SK-N-SH (cell line): ENCODE measurements around the gene FLT4. TPM values are rescaled to one million over a fixed set of nuclear protein-coding genes. Genes with fewer than 3 reads are reported as not detected.

ENCODE experiments used
- CTCF ChIA-PET: fragments of 300-600, 350-600 bp; formaldehyde crosslinking; extraction: SDS; loops from one replicate; lab custom pipeline; 2021; lab: Yijun Ruan, JAX
- POLR2A ChIA-PET: fragments of 350-600 bp; sonication (Branson Sonifier 250); formaldehyde crosslinking; extraction: SDS; loops from one replicate; lab custom pipeline; 2020; ENCODE audit warnings: antibody characterized with exemption, inconsistent platforms; lab: Yijun Ruan, JAX
- DNase-seq: peaks from one replicate; pipeline ENCODE4 v3.0.0; 2012
- H2AFZ ChIP-seq: fragments of 200-600 bp; sonication (generic); 2 replicates; pipeline ENCODE4 v1.8.1; 2016; ENCODE audit warnings: antibody characterized with exemption, mild to moderate bottlenecking, low read depth
- H3F3A ChIP-seq: fragments of 200-600 bp; sonication (generic); replicated peaks from 2 replicates; pipeline ENCODE3; 2016; ENCODE audit warnings: antibody characterized with exemption, mild to moderate bottlenecking; ENCODE audit not compliant: insufficient read depth
- H3K27ac ChIP-seq, 2 experiments: fragments of 200-500 bp in 1 of 2; fragments of 200-600 bp in 1 of 2; sonication (Bioruptor generic) in 1 of 2; sonication (generic), shearing (Covaris generic) in 1 of 2; 2 replicates each; pipeline versions ENCODE4 v1.5.1 to v1.6.1; 2014 to 2016; ENCODE audit warnings: low read depth in 2 of 2, inconsistent platforms in 1 of 2, low read length in 1 of 2, mild to moderate bottlenecking in 1 of 2, mixed read lengths in 1 of 2
- H3K27me3 ChIP-seq: fragments of 200-600 bp; sonication (generic), shearing (Covaris generic); 2 replicates; pipeline ENCODE4 v1.6.1; 2016; ENCODE audit warnings: mixed run types; ENCODE audit not compliant: insufficient read depth
- H3K36me3 ChIP-seq, 2 experiments: fragments of 200-500 bp in 1 of 2; fragments of 200-600 bp in 1 of 2; sonication (Bioruptor generic) in 1 of 2; sonication (generic) in 1 of 2; replicated peaks in 1 of 2; 2 replicates each; pipeline versions ENCODE3 to v1.5.1; 2014 to 2016; ENCODE audit warnings: low read length in 1 of 2, mild to moderate bottlenecking in 1 of 2; ENCODE audit not compliant: insufficient read depth in 2 of 2, control insufficient read depth in 1 of 2
- H3K4me1 ChIP-seq, 2 experiments: fragments of 200-500 bp in 1 of 2; fragments of 200-600 bp in 1 of 2; sonication (Bioruptor generic) in 1 of 2; sonication (generic), shearing (Covaris generic) in 1 of 2; 2 replicates each; pipeline versions ENCODE4 v1.5.1 to v1.6.1; 2014 to 2016; ENCODE audit warnings: low read depth in 1 of 2, low read length in 1 of 2, mixed run types in 1 of 2; ENCODE audit not compliant: insufficient read depth in 2 of 2, control insufficient read depth in 1 of 2
- H3K4me2 ChIP-seq: fragments of 200-600 bp; sonication (generic), shearing (Covaris generic); 2 replicates; pipeline ENCODE4 v1.6.1; 2017; ENCODE audit warnings: mixed run types
- H3K4me3 ChIP-seq, 2 experiments: fragments of 200-500 bp in 1 of 2; fragments of 200-600 bp in 1 of 2; sonication (Bioruptor generic) in 1 of 2; sonication (generic), shearing (Covaris generic) in 1 of 2; 2 replicates each; pipeline versions ENCODE4 v1.5.1 to v1.8.1; 2014 to 2016; ENCODE audit warnings: low read depth in 2 of 2, inconsistent platforms in 1 of 2, low read length in 1 of 2, mild to moderate bottlenecking in 1 of 2, mixed read lengths in 1 of 2, moderate library complexity in 1 of 2
- H3K79me2 ChIP-seq: fragments of 200-600 bp; sonication (generic); 2 replicates; pipeline ENCODE4 v1.8.1; 2017; ENCODE audit warnings: mild to moderate bottlenecking; ENCODE audit not compliant: insufficient read depth
- H3K9ac ChIP-seq: fragments of 200-600 bp; sonication (generic); 2 replicates; pipeline ENCODE4 v1.6.1; 2017; ENCODE audit warnings: mixed run types
- H3K9me2 ChIP-seq: fragments of 200-600 bp; sonication (generic); 2 replicates; pipeline ENCODE4 v1.6.1; 2017; ENCODE audit warnings: mixed run types
- H3K9me3 ChIP-seq: fragments of 200-600 bp; sonication (generic); 2 replicates; pipeline ENCODE4 v1.6.1; 2017; ENCODE audit warnings: mixed run types, mild to moderate bottlenecking, moderate library complexity
- H4K20me1 ChIP-seq: fragments of 200-600 bp; sonication (generic); 2 replicates; pipeline ENCODE4 v1.6.1; 2017; ENCODE audit warnings: mild to moderate bottlenecking, mixed run types; ENCODE audit not compliant: insufficient read depth
- FOSL2 ChIP-seq: IDR thresholded peaks from 2 replicates; pipeline ENCODE4 v1.4.0; 2012; ENCODE audit warnings: low read depth, mild to moderate bottlenecking, moderate library complexity, borderline replicate concordance
- FOXM1 ChIP-seq: IDR thresholded peaks from 2 replicates; pipeline ENCODE4 v1.4.0; 2012; ENCODE audit warnings: low read depth, mild to moderate bottlenecking
- GABPA ChIP-seq: IDR thresholded peaks from 2 replicates; pipeline ENCODE4 v1.4.0; 2012; ENCODE audit warnings: low read depth, mild to moderate bottlenecking
- MEF2A ChIP-seq: IDR thresholded peaks from 2 replicates; pipeline ENCODE4 v1.4.0; 2012; ENCODE audit warnings: low read depth, borderline replicate concordance
- MXI1 ChIP-seq: IDR thresholded peaks from 2 replicates; pipeline ENCODE4 v1.6.1; 2012; ENCODE audit warnings: mild to moderate bottlenecking, low read depth, low read length, improper control_type of control experiment
- RFX5 ChIP-seq: IDR thresholded peaks from 2 replicates; pipeline ENCODE4 v1.6.1; 2012; ENCODE audit warnings: mild to moderate bottlenecking, improper control_type of control experiment, low read length
- SIN3A ChIP-seq: IDR thresholded peaks from 2 replicates; pipeline ENCODE4 v1.6.1; 2012; ENCODE audit warnings: low read depth, mild to moderate bottlenecking, low read length, moderate library complexity, borderline replicate concordance
- SMC3 ChIP-seq: IDR thresholded peaks from 2 replicates; pipeline ENCODE4 v1.6.1; 2012; ENCODE audit warnings: low read depth, low read length, improper control_type of control experiment
- TAF1 ChIP-seq: IDR thresholded peaks from 2 replicates; pipeline ENCODE4 v1.6.1; 2012; ENCODE audit warnings: low read depth, mild to moderate bottlenecking, low read length, moderate library complexity, borderline replicate concordance
- WGBS: methylation state at CpG from one replicate; pipeline ENCODE4 v1.1.6; 2017; ENCODE audit warnings: low lambda C conversion rate; 5-methylcytosine and 5-hydroxymethylcytosine counted together
- polyA plus RNA-seq, 3 experiments: library from polyadenylated mRNA; depleted of rRNA; stranded (reverse); fragments of >200 nt; gene quantifications; 2 replicates each; pipeline ENCODE4 v1.2.3, GENCODE V29; 2012
- TF ChIP-seq, protein P1 (sequence below): IDR thresholded peaks from 2 replicates; pipeline ENCODE4 v1.4.0; 2012; ENCODE audit warnings: low read depth, borderline replicate concordance
- TF ChIP-seq, protein P2 (sequence below): IDR thresholded peaks from 2 replicates; pipeline ENCODE4 v1.4.0; 2012; ENCODE audit warnings: low read depth
- TF ChIP-seq, protein P3 (sequence below): IDR thresholded peaks from 2 replicates; pipeline ENCODE4; 2012
- TF ChIP-seq, protein P4 (sequence below): IDR thresholded peaks from 2 replicates; pipeline ENCODE4 v1.6.1; 2012; ENCODE audit warnings: mild to moderate bottlenecking, low read depth, low read length, moderate library complexity

Gene FLT4
- polyA plus RNA-seq, 1 of the 3 experiments (the other 2 are of a cell fraction), result 0.05 TPM

DNA sequence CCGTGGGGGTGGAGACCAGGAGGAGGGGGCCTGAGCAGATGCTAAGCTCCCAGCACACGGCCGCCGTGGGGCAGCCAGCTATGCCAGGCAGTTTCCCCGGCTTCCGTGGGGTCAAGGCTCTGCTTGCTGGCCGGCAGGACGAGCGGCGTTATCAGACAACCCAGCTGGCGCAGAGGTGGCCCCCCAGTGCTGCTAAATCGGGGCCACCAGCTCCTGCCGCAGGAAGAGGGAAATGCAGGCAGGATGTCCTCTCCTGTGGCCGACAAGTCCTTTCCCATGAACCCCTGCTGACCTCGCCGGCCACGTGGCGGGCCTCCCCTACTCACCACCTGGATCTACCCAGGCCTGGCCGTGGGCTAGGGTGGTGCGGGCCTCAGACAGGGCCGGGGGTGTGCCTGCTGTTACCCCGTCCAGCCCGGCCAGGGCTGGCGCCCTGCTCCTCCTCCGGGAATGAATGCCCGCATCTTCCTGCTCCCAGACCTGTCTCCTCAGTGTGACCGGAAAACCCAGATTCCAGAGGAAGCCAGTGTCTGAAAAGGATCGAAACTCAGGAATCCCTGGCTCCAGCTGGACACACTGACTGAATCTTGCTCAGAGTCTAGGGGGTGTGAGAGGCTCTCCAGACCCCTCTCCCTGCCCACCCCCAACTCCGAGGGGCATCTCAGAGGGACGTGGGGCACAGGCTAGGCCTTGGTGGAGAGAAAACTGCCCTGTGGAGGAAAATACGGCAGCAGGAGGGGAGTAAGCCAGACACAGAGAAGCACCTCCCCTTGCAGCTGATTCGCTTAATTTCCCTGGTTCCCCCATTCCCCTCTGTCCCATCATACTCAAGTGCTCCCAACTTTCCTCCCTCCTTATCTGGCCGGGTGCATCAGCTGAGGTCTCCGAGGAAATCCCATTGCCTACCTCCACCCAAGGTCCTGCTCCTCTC lies 3.9 kb downstream of the FLT4 start:
- CTCF ChIA-PET, result interaction anchor here (1.1 to 1.7 kb wide), 3 partner anchors 26 to 518 kb away, joined by 4 to 8 read pairs (median 7); no protein-coding TSS in a partner anchor
- no peak overlapping the region for H3K9ac ChIP-seq

DNA sequence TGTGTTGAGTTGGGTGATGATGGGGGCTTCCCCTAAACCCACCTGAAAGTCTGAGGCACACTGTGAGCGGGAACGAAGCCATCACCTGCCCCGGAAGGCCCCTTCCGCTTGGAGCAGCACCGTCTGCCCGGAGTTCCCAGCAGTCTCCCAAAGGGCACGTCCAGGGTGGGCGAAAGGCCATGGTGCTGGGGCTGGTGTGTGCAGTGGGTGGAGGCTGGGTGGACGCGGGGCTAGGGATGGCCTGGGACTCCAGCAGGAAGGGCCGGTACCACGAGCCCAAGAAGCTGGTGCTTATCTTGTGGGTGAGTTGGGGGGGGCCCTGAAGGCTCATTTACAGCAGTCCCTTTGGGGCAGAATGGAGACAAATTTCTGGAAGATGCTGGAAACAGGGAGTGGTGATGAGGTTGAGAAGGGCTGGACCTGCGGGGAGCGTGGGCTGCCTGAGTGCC lies 4.6 kb downstream of the FLT4 start:
- no peaks in the 10 kb centered on the region for H3K79me2 ChIP-seq
- H3K4me2 ChIP-seq, result no peak overlapping the region
- ChIA-PET POLR2A (no interaction called here), CTCF (interaction anchor here (1.2 to 1.7 kb wide), 2 partner anchors 26 to 39 kb away, joined by 7 to 8 read pairs; no protein-coding TSS in a partner anchor)
- no peak overlapping the region for H3K9ac ChIP-seq
- 12% methylated on average over 6 of the region's 14 CpGs for WGBS
- no peak overlapping the region for H2AFZ ChIP-seq
- no peak overlapping the region for H3K27ac ChIP-seq
- no peak for TF ChIP-seq TAF1
- no peak for TF ChIP-seq RFX5
- TF ChIP-seq GABPA, result no peak
- TF ChIP-seq, protein P1, sequence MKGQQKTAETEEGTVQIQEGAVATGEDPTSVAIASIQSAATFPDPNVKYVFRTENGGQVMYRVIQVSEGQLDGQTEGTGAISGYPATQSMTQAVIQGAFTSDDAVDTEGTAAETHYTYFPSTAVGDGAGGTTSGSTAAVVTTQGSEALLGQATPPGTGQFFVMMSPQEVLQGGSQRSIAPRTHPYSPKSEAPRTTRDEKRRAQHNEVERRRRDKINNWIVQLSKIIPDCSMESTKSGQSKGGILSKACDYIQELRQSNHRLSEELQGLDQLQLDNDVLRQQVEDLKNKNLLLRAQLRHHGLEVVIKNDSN, result no peak
- TF ChIP-seq FOSL2, result no peak
- TF ChIP-seq, protein P2, sequence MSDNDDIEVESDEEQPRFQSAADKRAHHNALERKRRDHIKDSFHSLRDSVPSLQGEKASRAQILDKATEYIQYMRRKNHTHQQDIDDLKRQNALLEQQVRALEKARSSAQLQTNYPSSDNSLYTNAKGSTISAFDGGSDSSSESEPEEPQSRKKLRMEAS, result no peak
- no peak for TF ChIP-seq MEF2A
- H3F3A ChIP-seq, result no peaks in the 10 kb centered on the region
- H3K27me3 ChIP-seq, result peaks cover 59% of the 10 kb centered on the region; the same call in 1 of the 2 replicates
- H3K36me3 ChIP-seq, result no peaks in the 10 kb centered on the region
- no peaks in the 10 kb centered on the region for H3K9me3 ChIP-seq
- peak; percentile 31 for DNase-seq
- no peaks in the 10 kb centered on the region for H3K4me1 ChIP-seq
- H4K20me1 ChIP-seq, result no peaks in the 10 kb centered on the region
- no peaks in the 10 kb centered on the region for H3K9me2 ChIP-seq
- H3K4me3 ChIP-seq, result no peak overlapping the region

More for the DNA sequence above, 3.9 kb downstream of the FLT4 start:
- no peak overlapping the region for H2AFZ ChIP-seq
- peaks cover 66% of the 10 kb centered on the region; the same call in 1 of the 2 replicates for H3K27me3 ChIP-seq
- no peak overlapping the region for H3K4me2 ChIP-seq
- no peaks in the 10 kb centered on the region for H3K36me3 ChIP-seq
- H3F3A ChIP-seq, result no peaks in the 10 kb centered on the region
- DNase-seq, result peak; percentile 34
- H3K27ac ChIP-seq, result no peak overlapping the region
- TF ChIP-seq SIN3A, result no peak
- TF ChIP-seq, protein P3, sequence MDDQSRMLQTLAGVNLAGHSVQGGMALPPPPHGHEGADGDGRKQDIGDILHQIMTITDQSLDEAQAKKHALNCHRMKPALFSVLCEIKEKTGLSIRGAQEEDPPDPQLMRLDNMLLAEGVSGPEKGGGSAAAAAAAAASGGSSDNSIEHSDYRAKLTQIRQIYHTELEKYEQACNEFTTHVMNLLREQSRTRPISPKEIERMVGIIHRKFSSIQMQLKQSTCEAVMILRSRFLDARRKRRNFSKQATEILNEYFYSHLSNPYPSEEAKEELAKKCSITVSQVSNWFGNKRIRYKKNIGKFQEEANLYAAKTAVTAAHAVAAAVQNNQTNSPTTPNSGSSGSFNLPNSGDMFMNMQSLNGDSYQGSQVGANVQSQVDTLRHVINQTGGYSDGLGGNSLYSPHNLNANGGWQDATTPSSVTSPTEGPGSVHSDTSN, result no peak
- TF ChIP-seq, protein P4, sequence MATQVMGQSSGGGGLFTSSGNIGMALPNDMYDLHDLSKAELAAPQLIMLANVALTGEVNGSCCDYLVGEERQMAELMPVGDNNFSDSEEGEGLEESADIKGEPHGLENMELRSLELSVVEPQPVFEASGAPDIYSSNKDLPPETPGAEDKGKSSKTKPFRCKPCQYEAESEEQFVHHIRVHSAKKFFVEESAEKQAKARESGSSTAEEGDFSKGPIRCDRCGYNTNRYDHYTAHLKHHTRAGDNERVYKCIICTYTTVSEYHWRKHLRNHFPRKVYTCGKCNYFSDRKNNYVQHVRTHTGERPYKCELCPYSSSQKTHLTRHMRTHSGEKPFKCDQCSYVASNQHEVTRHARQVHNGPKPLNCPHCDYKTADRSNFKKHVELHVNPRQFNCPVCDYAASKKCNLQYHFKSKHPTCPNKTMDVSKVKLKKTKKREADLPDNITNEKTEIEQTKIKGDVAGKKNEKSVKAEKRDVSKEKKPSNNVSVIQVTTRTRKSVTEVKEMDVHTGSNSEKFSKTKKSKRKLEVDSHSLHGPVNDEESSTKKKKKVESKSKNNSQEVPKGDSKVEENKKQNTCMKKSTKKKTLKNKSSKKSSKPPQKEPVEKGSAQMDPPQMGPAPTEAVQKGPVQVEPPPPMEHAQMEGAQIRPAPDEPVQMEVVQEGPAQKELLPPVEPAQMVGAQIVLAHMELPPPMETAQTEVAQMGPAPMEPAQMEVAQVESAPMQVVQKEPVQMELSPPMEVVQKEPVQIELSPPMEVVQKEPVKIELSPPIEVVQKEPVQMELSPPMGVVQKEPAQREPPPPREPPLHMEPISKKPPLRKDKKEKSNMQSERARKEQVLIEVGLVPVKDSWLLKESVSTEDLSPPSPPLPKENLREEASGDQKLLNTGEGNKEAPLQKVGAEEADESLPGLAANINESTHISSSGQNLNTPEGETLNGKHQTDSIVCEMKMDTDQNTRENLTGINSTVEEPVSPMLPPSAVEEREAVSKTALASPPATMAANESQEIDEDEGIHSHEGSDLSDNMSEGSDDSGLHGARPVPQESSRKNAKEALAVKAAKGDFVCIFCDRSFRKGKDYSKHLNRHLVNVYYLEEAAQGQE, result no peak
- TF ChIP-seq SMC3, result no peak
- TF ChIP-seq MXI1, result no peak
- TF ChIP-seq RFX5, result no peak
- TF ChIP-seq GABPA, result no peak
- TF ChIP-seq, protein P2, result no peak
- TF ChIP-seq FOXM1, result no peak
- no peaks in the 10 kb centered on the region for H4K20me1 ChIP-seq
- POLR2A ChIA-PET, result no interaction called here
- no peaks in the 10 kb centered on the region for H3K79me2 ChIP-seq
- H3K4me1 ChIP-seq, result no peaks in the 10 kb centered on the region
- no peak overlapping the region for H3K4me3 ChIP-seq
- H3K9me3 ChIP-seq, result no peaks in the 10 kb centered on the region
- 40% methylated on average over 20 of the region's 34 CpGs for WGBS
- H3K9me2 ChIP-seq, result no peaks in the 10 kb centered on the region
